Astrocyte (in vitro differentiated cells and primary cell): Measurements from ENCODE around the gene TAAR5. TPM values are rescaled to one million over a fixed set of nuclear protein-coding genes. Genes with fewer than 3 reads are reported as not detected.

Experiments used
- DNase-seq: peaks from one replicate; pipeline ENCODE4 v3.0.0-alpha.2; 2010; ENCODE audit warnings: low read depth
- FAIRE-seq: peaks from 2 replicates; lab custom pipeline; 2011; peaks lifted over from hg19 to GRCh38; lab: Jason Lieb, UNC
- H2AFZ ChIP-seq: 2 replicates; pipeline ENCODE4 v1.6.0; 2012; ENCODE audit warnings: low read depth, low read length, inconsistent platforms
- H3K27ac ChIP-seq: 2 replicates; pipeline ENCODE4 v1.5.1; 2011; ENCODE audit warnings: low read depth, low read length, inconsistent platforms
- H3K27me3 ChIP-seq: 2 replicates; pipeline ENCODE4 v1.6.0; 2011; ENCODE audit warnings: low read length, inconsistent platforms; ENCODE audit not compliant: insufficient read depth
- H3K36me3 ChIP-seq: 2 replicates; pipeline ENCODE4 v1.5.1; 2011; ENCODE audit warnings: low read length, inconsistent platforms; ENCODE audit not compliant: insufficient read depth
- H3K4me1 ChIP-seq: 2 replicates; pipeline ENCODE4 v1.5.1; 2011; ENCODE audit warnings: low read length, inconsistent platforms; ENCODE audit not compliant: insufficient read depth
- H3K4me2 ChIP-seq: 2 replicates; pipeline ENCODE4 v1.6.0; 2012; ENCODE audit warnings: low read length, inconsistent platforms
- H3K4me3 ChIP-seq: 2 replicates; pipeline ENCODE4 v1.5.1; 2011; ENCODE audit warnings: low read depth, mild to moderate bottlenecking, low read length, inconsistent platforms; ENCODE audit not compliant: insufficient read depth
- H3K79me2 ChIP-seq: 2 replicates; pipeline ENCODE4 v1.6.0; 2012; ENCODE audit warnings: mild to moderate bottlenecking, low read length, inconsistent platforms; ENCODE audit not compliant: insufficient read depth
- H3K9ac ChIP-seq: 2 replicates; pipeline ENCODE4 v1.6.0; 2012; ENCODE audit warnings: mild to moderate bottlenecking, low read length, inconsistent platforms
- H3K9me3 ChIP-seq: 2 replicates; pipeline ENCODE4 v1.5.1; 2012; ENCODE audit warnings: low read depth, mild to moderate bottlenecking, low read length, inconsistent platforms; ENCODE audit not compliant: insufficient read depth
- H4K20me1 ChIP-seq: 2 replicates; pipeline ENCODE4 v1.6.0; 2012; ENCODE audit warnings: low read length, inconsistent platforms; ENCODE audit not compliant: insufficient read depth
- H3K27ac Mint-ChIP-seq: one replicate; pipeline ENCODE4 v1.8.0; 2021; ENCODE audit warnings: mild to moderate bottlenecking, mixed read lengths; ENCODE audit not compliant: unreplicated experiment
- H3K27me3 Mint-ChIP-seq: one replicate; pipeline ENCODE4 v1.8.0; 2021; ENCODE audit warnings: low read depth, mixed read lengths; ENCODE audit not compliant: unreplicated experiment
- H3K36me3 Mint-ChIP-seq: one replicate; pipeline ENCODE4 v1.8.0; 2021; ENCODE audit warnings: low read depth, mixed read lengths; ENCODE audit not compliant: unreplicated experiment
- H3K4me1 Mint-ChIP-seq: one replicate; pipeline ENCODE4 v1.8.0; 2021; ENCODE audit warnings: low read depth, mixed read lengths; ENCODE audit not compliant: unreplicated experiment
- H3K4me3 Mint-ChIP-seq: one replicate; pipeline ENCODE4 v1.8.0; 2021; ENCODE audit warnings: mild to moderate bottlenecking, moderate library complexity, mixed read lengths; ENCODE audit not compliant: unreplicated experiment
- H3K9me3 Mint-ChIP-seq: one replicate; pipeline ENCODE4 v1.8.0; 2021; ENCODE audit warnings: mild to moderate bottlenecking, mixed read lengths; ENCODE audit not compliant: unreplicated experiment
- EZH2 ChIP-seq: IDR thresholded peaks from 2 replicates; pipeline ENCODE4 v1.6.1; 2012; ENCODE audit warnings: mild to moderate bottlenecking, low read length, inconsistent platforms; ENCODE audit not compliant: insufficient read depth
- total RNA-seq: library from RNA; stranded (reverse); gene quantifications from 2 replicates; pipeline ENCODE4 v1.2.1, GENCODE V29; 2021
- TF ChIP-seq, protein P1 (sequence below): IDR thresholded peaks from 2 replicates; pipeline ENCODE4 v1.5.1; 2011; ENCODE audit warnings: low read depth, mild to moderate bottlenecking, inconsistent platforms, low read length, moderate library complexity; ENCODE audit not compliant: insufficient read depth

The TAAR5 gene
- total RNA-seq, 1 donor from 2014 or later, result not detected

DNA sequence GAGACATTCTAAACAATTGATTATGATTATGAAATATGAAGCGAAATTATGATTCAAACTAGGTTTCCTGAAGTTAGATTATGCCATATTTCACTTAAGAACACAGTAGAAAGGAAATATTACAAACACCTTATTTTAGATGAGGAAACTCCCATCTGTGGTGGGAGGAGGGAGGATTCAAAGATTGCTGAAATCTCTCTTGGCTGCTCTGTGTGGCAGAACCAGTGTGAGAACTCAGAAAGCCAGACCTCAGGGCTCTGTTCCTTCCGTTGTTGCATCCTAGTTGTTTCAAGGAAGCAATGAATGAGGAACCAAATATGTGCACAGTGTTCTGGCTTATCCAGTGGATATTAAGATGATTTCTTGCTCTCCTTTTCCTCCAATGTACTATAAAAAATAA is 2.1 kb downstream of the TAAR5 start:
- FAIRE-seq (no peak), DNase-seq (no peak)
- H3K9me3 ChIP-seq, result no peaks in the 10 kb centered on the region
- H2AFZ ChIP-seq, result no peak overlapping the region
- TF ChIP-seq, protein P1, sequence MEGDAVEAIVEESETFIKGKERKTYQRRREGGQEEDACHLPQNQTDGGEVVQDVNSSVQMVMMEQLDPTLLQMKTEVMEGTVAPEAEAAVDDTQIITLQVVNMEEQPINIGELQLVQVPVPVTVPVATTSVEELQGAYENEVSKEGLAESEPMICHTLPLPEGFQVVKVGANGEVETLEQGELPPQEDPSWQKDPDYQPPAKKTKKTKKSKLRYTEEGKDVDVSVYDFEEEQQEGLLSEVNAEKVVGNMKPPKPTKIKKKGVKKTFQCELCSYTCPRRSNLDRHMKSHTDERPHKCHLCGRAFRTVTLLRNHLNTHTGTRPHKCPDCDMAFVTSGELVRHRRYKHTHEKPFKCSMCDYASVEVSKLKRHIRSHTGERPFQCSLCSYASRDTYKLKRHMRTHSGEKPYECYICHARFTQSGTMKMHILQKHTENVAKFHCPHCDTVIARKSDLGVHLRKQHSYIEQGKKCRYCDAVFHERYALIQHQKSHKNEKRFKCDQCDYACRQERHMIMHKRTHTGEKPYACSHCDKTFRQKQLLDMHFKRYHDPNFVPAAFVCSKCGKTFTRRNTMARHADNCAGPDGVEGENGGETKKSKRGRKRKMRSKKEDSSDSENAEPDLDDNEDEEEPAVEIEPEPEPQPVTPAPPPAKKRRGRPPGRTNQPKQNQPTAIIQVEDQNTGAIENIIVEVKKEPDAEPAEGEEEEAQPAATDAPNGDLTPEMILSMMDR, result no peak
- TF ChIP-seq EZH2, result no peak
- no peak overlapping the region for H3K4me3 Mint-ChIP-seq
- no peaks in the 10 kb centered on the region for H3K79me2 ChIP-seq
- peaks cover 7% of the 10 kb centered on the region for H3K27me3 ChIP-seq
- H3K36me3 Mint-ChIP-seq, result no peaks in the 10 kb centered on the region
- no peak overlapping the region for H3K4me2 ChIP-seq
- H3K9ac ChIP-seq, result no peak overlapping the region
- no peaks in the 10 kb centered on the region for H3K36me3 ChIP-seq
- no peaks in the 10 kb centered on the region for H3K4me1 ChIP-seq
- no peak overlapping the region for H3K27ac Mint-ChIP-seq
- H3K4me1 Mint-ChIP-seq, result no peaks in the 10 kb centered on the region
- no peaks in the 10 kb centered on the region for H4K20me1 ChIP-seq
- H3K27ac ChIP-seq, result no peak overlapping the region
- no peaks in the 10 kb centered on the region for H3K27me3 Mint-ChIP-seq
- no peak overlapping the region for H3K4me3 ChIP-seq
- no peaks in the 10 kb centered on the region for H3K9me3 Mint-ChIP-seq

DNA sequence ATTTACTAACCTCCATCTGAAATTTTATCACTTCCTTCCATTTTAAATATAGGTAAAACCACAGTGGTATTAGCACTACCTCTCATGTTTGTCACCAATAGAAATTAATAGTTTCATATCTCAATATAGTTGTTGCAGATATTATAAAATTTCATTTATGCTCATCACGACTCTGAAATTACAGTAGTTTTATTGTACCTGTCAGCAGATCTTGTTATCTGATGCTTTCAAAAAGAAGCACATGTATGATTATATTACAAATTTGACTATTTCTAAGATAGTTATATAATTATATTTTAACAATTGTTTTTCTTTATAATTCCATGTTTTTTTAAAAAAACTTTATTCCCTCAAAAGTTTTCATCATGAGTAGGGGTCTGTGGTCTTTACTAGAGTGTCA is 4.8 kb downstream of the TAAR5 start:
- no peaks in the 10 kb centered on the region for H4K20me1 ChIP-seq
- H3K27me3 ChIP-seq, result peaks cover 8% of the 10 kb centered on the region
- no peak for FAIRE-seq
- no peak for DNase-seq
- no peak overlapping the region for H3K4me3 ChIP-seq
- no peak overlapping the region for H2AFZ ChIP-seq
- H3K4me1 ChIP-seq, result no peaks in the 10 kb centered on the region
- no peaks in the 10 kb centered on the region for H3K36me3 ChIP-seq
- Mint-ChIP-seq H3K27me3 (no peaks in the 10 kb centered on the region), H3K4me1 (no peaks in the 10 kb centered on the region), H3K27ac (no peak overlapping the region), H3K9me3 (peaks cover 2% of the 10 kb centered on the region), H3K4me3 (no peak overlapping the region), H3K36me3 (no peaks in the 10 kb centered on the region)
- TF ChIP-seq EZH2, result no peak
- TF ChIP-seq, protein P1, result no peak
- H3K9me3 ChIP-seq, result no peaks in the 10 kb centered on the region
- no peak overlapping the region for H3K27ac ChIP-seq
- H3K4me2 ChIP-seq, result no peak overlapping the region
- H3K79me2 ChIP-seq, result no peaks in the 10 kb centered on the region
- no peak overlapping the region for H3K9ac ChIP-seq

DNA sequence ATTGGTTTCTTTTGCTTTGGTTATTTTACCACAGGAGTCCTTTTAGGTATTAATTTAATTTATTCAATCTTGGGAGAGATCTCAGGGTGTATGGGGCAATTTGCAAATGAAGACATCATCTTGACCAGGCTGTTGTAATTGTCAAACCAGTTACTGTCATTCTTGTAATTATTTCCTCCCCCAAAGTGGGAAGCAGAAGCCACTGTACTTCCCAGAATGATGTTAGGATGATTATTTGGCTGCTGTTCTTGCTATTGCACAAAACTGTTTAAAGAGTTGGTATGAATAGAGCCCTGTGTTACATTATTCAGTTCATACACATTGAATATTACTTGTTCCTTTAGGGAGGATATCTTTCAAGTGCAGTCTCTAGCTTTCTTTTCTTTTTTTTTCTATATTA is 17.8 kb downstream of the TAAR5 start:
- H3K9ac ChIP-seq, result no peak overlapping the region
- FAIRE-seq, result no peak
- no peak for DNase-seq
- H3K9me3 ChIP-seq, result no peaks in the 10 kb centered on the region
- no peaks in the 10 kb centered on the region for H3K4me1 ChIP-seq
- no peaks in the 10 kb centered on the region for H3K79me2 ChIP-seq
- Mint-ChIP-seq H3K36me3 (no peaks in the 10 kb centered on the region), H3K9me3 (no peaks in the 10 kb centered on the region), H3K4me1 (no peaks in the 10 kb centered on the region), H3K4me3 (no peak overlapping the region), H3K27ac (no peak overlapping the region), H3K27me3 (no peaks in the 10 kb centered on the region)
- peaks cover 3% of the 10 kb centered on the region for H3K27me3 ChIP-seq
- H2AFZ ChIP-seq, result no peak overlapping the region
- no peak overlapping the region for H3K27ac ChIP-seq
- TF ChIP-seq, protein P1, result no peak
- no peak for TF ChIP-seq EZH2
- H3K4me2 ChIP-seq, result no peak overlapping the region
- H4K20me1 ChIP-seq, result no peaks in the 10 kb centered on the region
- no peak overlapping the region for H3K4me3 ChIP-seq
- no peaks in the 10 kb centered on the region for H3K36me3 ChIP-seq
